GM21528 (cell line): ENCODE results near the gene TP63.

Experiments used
- ATAC-seq: cut with Tn5 transposase; IDR thresholded peaks from one replicate; pipeline ENCODE4 v1.9.1; 2021; ENCODE audit warnings: mild to moderate bottlenecking, moderate library complexity; ENCODE audit not compliant: unreplicated experiment, low FRiP score

TP63 gene

DNA sequence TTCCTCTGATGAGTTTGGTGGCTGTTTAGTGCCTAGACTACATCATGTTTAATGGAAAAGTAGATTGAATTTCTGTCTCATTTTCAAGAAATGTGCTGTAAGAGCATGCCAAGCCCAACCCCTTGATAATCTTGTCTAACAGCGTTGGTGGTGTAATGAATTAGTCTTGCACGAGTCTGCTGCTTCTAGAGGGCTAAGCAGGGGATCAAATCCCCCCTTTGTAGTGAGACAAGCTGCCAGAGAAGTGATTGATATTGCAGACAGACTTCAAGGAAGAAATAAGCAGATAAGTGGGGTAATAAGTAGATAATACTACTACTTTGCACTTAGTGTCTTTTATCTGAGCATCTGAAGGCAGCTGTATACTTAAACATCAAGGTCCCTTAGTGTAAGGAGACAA lies 141.4 kb downstream of the TP63 start:
- ATAC-seq = no peak

- no peak for ATAC-seq
Observed at GRCh38 chr3:189773056-189773455, 141.9 kb downstream of the TP63 start.

- ATAC-seq = no peak
Observed at GRCh38 chr3:189776149-189776824, 145.1 kb downstream of the TP63 start.

DNA sequence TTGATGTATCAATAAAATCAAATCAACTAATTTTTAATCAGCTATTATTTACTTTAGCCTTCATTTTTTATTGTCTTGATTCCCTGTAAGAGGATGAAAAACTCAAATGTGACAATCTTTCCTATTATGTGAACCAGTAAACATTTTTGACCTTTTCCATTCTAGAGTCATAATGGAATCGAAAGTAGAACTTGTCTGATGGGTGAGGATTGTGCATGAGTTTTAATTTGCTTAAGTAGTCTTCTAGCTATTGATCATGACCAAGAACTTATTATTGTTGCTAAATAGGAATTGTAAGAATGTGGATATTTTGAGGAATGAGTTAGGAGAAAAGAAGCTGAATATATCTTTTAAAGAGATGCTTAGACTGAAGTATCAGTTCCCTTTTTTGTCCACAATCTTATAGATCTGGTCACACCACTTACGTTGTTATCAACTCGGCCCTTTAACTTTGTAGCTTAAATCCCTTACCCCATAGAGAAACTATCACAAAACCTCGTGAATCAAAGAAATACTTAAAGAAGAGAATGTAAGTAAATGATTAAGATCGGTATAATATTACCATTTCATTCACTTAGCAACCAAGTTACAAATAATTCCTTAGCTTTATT lies 147.3 kb downstream of the TP63 start:
- ATAC-seq = no peak

DNA sequence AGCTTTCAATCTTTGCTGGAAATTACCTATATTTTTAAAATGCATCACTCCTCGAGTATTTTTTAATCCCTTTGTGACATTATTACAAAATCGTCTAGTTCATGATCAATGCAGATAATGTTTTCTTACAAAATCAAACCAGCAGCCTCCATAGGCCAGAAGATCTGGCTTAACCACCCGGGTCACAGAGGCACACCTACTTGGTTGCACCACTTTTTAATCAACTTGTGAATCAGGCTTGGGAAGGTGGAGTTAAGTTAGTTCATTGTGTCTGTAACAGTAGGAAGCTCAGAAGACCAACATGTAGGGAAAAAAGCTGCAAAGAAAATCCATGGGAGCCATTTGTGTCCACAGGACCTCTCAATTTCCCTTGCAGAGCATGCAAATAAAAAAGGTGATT lies 148.0 kb downstream of the TP63 start:
- ATAC-seq = no peak

GRCh38 chr3:189780546-189781270 lies 149.5 kb downstream of the TP63 start:
- no peak for ATAC-seq

DNA sequence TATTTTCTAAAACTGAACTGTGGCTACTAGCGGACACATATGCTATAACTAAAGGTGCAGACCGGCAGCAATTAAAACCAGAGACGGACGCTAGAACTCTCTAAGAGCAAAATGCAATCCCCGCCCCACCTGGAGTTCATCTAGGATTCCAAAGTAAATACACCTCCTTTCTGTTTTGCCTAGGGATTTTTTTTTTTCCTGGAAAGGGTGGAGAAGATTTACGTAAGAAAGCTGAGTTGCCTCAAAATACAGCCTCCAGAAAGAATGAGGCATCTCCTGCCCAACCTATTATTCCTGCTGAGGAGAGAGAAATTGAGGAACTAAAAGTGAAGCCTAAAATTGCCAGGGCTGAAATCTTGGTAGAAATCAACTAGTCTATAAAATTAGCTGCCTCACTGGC lies 150.2 kb downstream of the TP63 start:
- ATAC-seq = no peak

DNA sequence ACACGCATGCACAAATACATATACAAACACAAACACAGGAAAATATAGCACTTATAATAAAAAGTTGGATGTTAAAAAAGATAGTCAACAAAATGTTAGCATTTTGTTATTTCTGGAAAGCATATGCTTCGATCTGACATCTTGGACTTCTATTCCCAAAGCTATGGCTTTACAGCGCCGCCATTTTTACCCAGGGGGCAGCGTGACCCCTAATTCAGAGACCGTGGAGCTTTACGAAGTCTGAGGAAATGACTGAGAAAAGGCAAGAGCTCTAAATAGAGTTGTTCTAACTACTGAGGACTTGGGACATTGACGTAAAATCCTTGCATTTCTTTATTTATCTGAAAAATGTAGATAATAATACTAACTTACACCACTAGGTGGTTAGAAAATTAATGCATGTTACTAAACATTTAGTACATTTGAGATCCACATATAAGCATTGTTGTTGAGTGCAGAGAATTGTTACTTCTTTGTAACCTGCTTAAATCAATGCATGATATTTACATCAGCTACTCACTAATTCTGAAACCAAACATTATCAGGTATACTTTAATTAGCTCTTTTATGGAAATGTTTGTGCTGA lies 155.4 kb downstream of the TP63 start:
- ATAC-seq = no peak

DNA sequence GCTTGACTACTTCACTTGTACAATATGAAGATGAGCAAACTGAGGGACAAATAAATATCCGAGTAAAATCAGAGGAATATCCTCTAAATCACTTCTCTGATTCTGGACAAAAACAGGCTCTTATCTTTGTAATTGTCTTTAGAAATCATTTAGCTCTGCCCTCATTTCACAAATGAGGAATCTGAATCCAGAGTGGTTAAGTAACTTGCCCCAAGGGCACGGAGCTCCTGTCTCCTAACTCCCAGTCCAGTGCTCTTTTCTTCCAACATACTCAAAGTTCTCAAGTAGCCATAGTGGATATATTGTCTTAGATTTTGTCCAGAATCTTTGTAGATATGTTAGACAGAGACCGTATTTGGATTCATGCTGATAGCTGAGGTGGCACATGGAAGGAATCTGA lies 156.0 kb downstream of the TP63 start:
- no peak for ATAC-seq

GRCh38 chr3:189787632-189788031 lies 156.4 kb downstream of the TP63 start:
- ATAC-seq = no peak

DNA sequence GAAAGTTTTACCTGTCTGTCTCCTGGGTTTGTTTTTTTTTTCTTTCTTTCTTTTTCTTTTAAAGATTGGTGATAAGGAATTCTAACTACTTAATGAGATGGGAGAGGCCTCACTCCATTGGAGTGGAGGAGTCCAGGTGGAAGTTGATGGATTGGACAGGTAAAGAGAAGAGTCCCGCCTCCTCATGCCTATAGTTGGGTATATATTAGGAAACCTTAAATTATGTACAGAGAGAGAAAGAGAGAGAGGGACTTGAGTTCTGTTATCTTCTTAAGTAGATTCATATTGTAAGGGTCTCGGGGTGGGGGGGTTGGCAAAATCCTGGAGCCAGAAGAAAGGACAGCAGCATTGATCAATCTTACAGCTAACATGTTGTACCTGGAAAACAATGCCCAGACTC lies 158.2 kb downstream of the TP63 start:
- no peak for ATAC-seq

GRCh38 chr3:189790658-189791057 lies 159.5 kb downstream of the TP63 start:
- ATAC-seq = no peak

GRCh38 chr3:189792046-189792929 lies 161.1 kb downstream of the TP63 start:
- ATAC-seq = no peak

- ATAC-seq = no peak
Observed at GRCh38 chr3:189794518-189794917, 163.3 kb downstream of the TP63 start.

DNA sequence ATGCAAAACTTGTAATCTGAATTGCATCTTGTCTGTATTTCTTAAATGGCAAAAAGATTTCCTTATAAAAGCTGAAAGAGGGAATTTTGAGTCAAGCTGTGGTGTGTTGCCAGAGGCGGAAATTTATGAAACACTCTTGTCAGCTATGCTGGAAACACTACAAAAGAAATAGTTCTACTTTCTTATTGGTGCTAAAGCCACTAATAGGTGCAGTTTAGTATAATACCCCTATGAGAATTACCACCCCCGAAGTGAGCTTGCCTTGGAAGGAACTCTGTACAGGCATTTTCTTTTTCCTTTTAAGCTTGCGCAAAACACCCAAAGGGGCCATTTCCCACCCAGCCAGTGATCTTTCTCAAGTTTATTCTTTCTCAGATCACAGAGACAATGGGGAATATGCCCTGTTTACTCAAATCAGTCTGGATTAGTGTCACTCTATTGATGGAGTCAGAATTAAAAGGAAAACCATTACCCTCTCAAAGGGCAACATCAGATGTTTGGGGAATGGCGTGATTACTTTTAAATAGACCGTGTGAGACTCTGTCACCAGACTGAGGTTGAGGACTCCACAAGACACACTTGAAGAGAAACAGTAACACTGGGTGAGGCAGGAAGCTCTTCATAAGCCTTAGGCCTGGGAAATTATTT lies 166.0 kb downstream of the TP63 start:
- no peak for ATAC-seq

GRCh38 chr3:189799366-189799765 lies 168.2 kb downstream of the TP63 start:
- ATAC-seq = no peak

GRCh38 chr3:189800436-189800835 lies 169.2 kb downstream of the TP63 start:
- no peak for ATAC-seq

DNA sequence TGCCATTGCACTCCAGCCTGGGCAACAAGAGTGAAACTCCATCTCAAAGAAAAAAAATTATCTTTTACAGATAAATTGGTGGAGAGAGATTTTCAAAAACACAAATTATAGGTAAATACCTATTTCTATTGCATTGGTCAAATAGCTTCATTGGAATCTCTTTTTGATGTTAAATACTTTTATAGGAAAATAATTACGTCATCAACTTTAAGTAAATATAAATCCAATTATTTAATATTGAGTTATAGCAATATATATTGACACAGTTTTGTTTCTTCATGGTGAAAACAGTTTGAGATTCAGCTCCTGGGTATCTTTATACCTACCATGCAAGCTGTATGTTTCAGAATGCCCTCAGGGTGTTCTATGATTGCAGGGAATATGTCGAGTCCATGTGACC lies 172.1 kb downstream of the TP63 start:
- ATAC-seq = no peak

GRCh38 chr3:189805375-189806067 lies 174.3 kb downstream of the TP63 start:
- no peak for ATAC-seq
